GM21717 (cell line): Measurements from ENCODE around the gene VGF.

Experiments
- ATAC-seq: cut with Tn5 transposase; IDR thresholded peaks from one replicate; pipeline ENCODE4 v1.9.1; 2021; ENCODE audit warnings: mild to moderate bottlenecking, moderate library complexity; ENCODE audit not compliant: unreplicated experiment

The VGF gene

DNA sequence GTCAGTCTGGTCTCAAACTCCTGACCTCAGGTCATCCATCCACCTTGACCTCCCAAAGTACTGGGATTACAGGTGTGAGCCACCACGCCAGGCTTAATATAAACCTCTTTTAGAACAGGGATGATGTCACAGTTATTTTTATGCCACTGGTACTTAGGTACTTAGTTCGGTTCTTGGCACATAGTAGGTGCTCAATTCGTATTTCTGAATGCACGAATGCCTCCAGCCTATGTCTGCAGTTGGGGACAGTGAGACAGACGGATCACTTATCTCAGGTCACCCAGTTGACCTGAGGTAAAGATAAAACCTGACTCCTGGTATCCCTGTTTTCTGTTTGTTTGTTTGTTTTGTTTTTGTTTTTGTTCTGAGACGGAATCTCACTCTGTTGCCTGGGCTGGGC, 20.8 kb upstream of the VGF start:
- ATAC-seq = no peak

GRCh38 chr7:101185258-101185839, 20.0 kb upstream of the VGF start:
- no peak for ATAC-seq

GRCh38 chr7:101180130-101180755, 14.9 kb upstream of the VGF start, which contains the start of gene NAT16:
TSS of gene NAT16 (minus strand) at chr7:101180293. CDS start at chr7:101174807, 5,486 bp downstream.
- no peak for ATAC-seq

- no peak for ATAC-seq
These were observed 14.3 kb upstream of the VGF start for GRCh38 chr7:101179713-101180112.

- ATAC-seq = no peak
These were observed 13.7 kb upstream of the VGF start for GRCh38 chr7:101179117-101179516.

GRCh38 chr7:101177644-101178043, 12.3 kb upstream of the VGF start:
- ATAC-seq = no peak

DNA sequence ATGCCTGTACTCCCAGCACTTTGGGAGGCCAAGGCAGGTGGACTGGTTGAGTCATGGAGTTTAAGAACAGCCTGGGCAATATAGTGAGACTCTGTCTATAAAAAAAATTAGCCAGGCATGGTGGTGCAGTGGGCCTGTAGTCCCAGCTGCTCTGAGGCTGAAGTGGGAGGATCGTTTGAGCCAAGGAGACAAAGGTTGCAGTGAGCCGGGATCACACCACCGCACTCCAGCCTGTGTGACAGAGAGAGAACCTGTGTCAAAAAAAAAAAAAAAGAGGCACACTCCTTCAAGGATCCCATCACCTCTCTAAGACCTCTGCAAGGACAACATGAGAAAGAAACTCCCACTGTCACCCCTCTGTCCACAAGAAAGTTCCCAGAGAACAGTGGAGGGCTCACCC, 10.3 kb upstream of the VGF start:
- ATAC-seq = no peak

DNA sequence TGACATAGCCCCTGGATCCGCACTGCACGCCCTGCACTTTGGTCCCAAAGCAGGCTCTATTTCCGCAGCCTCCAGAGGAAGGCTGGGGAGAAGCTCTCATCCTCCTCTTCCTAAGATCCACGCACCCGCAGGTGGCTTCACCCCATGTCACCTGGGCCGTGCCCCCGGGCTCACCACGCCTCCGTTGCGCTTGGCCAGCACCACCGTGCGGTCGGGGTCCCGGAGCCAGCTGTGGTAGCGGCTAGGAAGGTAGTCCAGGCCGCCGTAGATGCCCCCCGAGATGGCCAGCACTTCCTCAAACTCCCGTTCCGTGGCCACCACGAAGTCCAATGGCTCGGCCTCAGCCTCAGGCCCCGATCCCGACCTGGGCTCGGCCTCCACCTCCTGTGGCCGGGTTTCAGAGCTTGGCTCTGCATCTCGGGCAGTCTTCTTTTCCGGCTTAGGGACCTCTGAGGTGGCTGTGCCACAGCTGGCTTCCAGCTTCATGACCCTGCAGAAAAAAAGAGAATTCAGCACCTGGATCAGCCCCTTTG, 9.0 kb upstream of the VGF start:
- no peak for ATAC-seq

GRCh38 chr7:101173752-101174244, 8.4 kb upstream of the VGF start:
- no peak for ATAC-seq

DNA sequence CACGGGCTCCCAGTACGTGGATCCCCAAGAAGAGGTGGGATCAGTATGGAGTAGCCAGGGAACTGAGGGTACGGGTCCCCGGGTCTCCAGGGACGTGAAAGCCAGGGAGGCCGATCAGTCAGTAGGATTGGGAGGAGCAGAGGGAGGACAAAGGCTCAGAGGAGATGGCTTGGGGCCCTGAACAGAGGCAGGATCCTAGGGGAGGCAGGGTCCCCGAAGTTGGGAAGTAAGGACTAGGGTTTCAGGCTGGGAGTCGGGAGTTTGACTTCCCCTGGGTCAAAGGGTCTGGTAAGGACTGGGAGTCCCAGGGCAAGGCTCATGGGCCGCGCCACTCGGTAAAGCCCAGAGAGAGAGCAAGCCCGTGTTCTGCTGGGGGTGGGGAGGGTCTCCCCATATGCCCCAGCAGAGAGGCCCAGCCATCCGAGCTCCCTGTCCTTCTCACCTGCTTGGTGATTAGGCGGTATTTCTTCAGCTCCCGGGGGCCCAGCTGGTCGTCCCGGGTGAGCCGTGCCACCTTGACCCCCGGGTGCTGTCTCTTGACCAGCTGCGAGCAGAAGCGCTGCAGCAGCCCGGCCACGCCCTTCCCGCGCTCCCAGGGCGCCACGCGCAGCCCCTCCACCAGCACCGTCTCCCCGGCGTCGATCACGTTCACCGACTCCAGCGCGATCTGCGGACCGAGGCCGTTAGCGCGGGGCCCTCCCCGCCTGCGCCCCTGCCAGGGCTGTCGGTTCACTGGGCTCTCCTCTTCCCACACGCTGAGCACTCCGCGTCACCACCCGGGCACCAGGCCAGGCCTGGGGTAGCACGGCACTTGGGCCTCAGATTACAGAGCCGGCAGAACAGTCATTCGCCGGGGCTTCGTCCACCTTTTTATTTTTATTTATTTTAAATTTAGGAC, 7.7 kb upstream of the VGF start:
- ATAC-seq = no peak

GRCh38 chr7:101172005-101172853, 6.9 kb upstream of the VGF start:
- ATAC-seq = no peak

DNA sequence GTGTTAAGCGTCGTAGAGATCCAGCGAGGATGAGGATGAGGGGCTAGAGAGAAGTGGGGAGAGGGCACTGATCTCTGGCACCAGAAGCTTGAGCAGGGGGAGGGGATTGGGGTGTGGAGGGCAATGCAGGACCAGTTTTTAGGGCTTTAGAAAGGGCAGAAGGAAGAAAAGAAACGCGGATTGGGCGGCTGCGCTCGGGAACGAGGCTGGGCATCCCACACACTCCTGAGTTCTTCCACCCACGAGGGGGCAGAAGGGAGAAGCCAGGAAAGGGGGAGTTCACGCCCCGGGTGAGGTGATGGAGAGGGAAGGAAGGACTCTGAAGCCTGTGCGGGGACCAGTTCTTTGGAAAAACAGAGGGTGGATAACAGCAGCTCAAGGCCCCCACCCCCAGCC, 6.1 kb upstream of the VGF start:
- ATAC-seq = no peak

DNA sequence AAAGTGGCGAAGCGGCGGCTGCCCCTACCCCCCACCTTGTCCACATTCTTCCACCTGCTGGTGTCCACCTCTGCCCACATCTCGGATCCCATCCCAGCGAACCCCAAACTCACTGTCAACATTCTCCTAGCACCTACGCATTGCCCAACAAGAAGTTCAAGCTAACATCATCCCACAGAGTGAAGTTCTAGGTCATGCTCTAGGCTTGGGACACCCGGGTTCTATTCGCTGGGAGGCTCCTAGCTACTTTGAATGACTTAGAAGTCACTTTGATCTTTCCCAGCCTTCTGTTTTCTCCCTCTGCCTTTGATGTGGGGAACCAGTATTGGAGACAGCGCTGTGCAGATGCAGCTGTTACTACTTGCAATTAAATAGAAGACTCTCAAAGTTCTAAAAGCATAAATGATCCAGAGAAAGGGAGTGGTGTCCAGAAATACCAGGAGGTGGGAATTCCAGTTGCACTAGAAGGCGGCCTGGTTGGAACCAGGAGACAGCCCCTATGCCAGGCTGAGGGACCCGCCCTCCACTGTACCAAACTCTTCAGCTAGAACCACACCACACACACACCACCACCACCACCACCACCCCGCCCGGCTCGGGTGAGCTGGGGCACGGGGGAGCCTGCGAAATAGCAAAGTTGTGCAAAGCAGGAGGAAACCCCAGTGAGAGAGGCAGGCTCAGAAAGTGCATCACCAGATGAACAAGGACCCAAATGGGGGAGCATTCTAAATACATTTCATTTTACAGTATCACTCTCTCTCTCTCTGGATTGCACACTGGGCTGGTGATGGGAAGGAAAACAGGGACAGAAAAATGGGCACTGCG, 5.5 kb upstream of the VGF start:
- no peak for ATAC-seq

GRCh38 chr7:101169838-101170551, 4.6 kb upstream of the VGF start:
- ATAC-seq = no peak

DNA sequence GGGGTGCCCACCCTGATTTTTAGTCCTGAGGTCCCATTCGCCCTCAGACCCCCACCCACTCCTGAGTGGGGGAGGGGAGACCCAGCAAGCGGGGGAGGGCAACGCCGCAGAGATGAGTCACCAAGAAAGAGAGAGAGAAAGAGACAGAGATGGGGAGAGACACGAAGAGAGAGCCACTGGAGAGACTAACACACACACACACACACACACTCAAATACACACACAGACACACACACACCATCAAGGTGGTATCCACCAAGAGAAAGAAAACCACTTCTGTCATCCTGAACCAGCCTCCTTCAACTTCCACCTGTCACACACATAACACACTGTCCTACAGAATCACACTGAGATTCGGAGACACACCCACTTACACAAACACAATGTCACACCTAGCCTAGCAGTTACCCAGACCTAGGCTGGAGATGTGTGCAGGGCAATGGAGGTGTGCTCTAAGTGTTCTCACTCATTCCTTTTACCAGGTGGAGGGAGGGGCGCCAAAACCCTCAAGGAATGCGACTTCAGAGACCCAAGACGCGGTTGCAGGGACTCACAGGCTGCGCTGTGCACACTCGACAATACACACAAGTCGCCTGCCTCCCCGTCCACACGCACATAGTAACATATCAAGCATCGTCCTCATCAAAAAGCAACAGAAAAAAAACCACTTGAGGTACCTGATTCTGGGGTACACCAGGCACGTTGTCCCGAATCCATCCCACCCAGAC, 3.9 kb upstream of the VGF start:
- no peak for ATAC-seq

DNA sequence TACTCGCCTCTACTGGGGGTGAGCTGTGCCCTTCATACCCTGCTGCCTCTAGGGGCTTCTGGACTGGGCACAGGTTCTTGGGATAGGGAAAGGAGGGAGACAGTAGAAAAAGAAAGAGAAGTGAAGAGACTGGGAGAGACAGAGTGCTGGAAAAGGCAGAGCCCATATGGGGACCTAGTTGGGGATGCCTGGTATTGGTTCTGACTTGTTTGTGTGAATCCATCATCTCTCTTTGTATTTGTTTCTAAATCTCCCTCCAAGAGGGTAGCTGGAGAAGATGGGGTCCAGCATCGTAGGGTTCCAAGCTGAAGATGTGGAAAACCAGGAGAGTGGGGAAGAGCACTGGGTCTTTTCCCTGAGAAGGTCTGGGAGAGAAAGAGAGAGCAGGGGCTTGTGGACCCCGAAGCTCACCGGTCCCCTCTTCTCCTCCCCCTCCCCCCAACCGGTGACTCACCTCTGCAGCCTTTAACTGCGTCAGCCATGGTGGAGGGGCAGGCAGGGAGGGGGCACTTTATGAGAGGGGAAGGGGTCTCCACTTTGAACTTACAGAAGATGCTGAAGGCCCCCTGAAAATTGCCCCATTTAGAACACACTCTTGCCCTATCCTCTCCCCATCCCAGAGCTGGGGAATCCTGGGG, 3.2 kb upstream of the VGF start:
- ATAC-seq = no peak

GRCh38 chr7:101167645-101168411, 2.5 kb upstream of the VGF start:
- ATAC-seq = no peak
